HG02973 (cell line): ENCODE results near the gene HENMT1.
"Not testable (repeated sequence)": the region's sequence is repeated elsewhere in the genome, so short reads cannot be mapped to it uniquely, and the experiment has no call there.

Experiments used
- ATAC-seq: cut with Tn5 transposase; IDR thresholded peaks from one replicate; pipeline ENCODE4 v1.9.1; 2021; ENCODE audit warnings: moderate library complexity; ENCODE audit not compliant: unreplicated experiment

HENMT1 gene

GRCh38 chr1:108661030-108661609 is at the start of gene HENMT1:
HENMT1 (minus strand) TSS chr1:108661093; CDS start chr1:108659884, 1,209 bp downstream.
- ATAC-seq, result peak; percentile 75

DNA sequence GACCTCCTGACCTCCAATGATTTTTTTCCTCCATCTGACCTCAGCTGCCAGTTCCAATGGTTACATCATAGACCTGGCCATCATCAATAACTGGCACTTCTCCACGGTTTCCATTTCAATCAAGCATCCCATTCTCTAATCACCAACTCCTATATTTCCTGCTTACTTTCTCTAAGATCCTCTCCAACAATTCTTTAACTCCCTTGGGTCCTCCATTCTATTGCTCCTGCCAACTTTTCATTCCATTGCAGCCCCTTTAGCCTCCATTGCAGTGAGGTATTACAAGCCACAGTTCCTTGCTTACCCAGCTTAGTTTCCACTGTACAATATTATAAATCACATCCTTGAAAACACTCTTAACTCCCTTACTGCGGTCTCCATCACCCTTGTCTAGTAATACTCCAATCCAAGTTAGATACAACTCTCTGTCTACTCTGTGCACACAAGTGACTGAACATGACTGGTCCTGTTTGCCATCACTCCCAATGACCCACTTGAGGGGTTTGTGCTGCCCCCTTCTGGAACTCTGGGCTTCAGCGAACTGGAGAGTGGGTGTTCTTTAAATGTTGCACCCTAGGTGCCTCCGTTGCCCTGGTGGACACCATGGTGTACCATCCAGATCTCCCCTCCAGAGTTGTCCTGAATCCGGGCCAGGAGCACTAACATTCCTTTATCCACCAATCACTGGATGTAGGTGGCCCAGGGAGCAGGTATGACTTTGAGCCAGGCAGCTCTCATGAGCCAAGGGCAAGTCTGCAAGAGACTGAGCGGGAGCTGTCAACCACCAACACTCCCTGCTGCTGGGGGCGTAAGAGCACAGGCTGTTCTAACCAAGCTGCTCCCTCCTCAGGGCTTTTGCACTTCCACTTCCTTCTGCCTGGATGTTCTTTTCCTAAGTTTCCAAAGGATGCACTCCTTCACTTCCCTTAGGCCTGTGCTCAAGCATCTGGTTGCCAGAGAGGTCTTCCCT is 48.1 kb upstream of the HENMT1 start:
- ATAC-seq, result no peak

GRCh38 chr1:108706643-108707042 is 45.8 kb upstream of the HENMT1 start:
- no peak for ATAC-seq

GRCh38 chr1:108704496-108704895 is 43.6 kb upstream of the HENMT1 start:
- ATAC-seq, result no peak

- ATAC-seq, result peak; percentile 28
Measured at GRCh38 chr1:108703939-108704338, 43.0 kb upstream of the HENMT1 start.

DNA sequence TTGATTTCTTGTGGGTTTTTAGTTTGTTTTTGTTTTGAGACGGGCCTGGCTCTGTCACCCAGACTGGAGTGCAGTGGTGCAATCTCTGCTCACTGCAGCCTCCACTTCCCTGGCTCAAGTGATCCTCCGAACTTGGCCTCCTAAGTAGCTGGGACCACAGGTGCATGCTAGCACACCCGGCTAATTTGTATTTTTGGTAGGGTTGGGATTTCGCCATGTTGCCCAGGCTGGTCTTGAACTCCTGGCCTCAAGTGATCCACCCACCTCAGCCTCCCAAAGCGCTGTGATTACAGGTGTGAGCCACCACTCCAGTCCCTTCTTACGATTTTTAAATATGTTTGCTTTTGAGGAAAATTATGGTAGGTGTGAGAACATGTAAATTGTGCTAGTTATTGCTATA is 41.2 kb upstream of the HENMT1 start:
- not testable (repeated sequence) for ATAC-seq

GRCh38 chr1:108701176-108701849 is 40.4 kb upstream of the HENMT1 start:
- no peak for ATAC-seq

- ATAC-seq, result no peak
Measured at GRCh38 chr1:108699375-108700332, 38.8 kb upstream of the HENMT1 start.

- no peak for ATAC-seq
Measured at GRCh38 chr1:108695535-108695934, 34.6 kb upstream of the HENMT1 start.

DNA sequence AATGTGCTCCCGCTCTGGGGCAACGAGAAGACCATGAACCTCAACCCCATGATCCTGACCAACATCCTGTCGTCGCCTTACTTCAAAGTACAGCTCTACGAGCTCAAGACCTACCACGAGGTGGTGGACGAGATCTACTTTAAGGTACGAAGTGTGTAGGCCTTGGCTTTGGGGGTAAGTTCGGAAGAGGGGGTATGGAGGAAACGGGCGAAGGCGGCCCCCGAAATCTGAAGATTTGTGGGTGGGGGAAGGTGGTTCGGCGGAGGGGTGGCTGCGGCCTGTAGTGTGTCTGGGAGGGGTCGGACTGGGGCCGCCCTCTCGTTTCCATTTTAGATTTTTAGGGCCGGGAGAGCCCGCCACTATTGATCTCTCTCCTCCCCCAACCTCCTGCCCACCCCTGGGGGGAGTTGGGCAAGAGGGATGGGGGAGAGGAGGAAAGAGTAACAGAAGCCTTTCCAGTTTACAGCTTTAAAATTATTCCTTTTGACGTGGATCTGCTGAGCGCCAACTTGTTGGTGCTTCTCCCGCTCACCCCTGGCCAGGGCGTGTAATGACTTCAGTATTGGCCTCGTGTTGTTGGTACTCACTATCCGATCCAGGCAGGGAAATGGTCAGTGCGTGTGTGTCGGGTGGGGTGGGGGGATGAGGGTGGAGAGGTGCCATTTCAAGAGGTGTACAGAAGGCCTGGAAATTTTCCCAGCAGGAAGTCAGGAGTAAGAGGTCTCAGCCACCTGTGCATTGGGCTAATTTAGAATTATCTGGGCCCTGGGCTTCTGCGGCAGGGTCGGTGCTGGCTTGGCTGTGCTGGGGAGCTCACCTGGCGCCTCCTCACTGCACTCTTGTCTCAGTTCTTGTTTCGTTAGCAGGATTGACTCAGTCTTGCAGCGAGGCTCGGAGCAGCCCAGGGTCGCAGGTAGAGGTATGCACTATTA is 32.1 kb upstream of the HENMT1 start:
- peak; percentile 68 for ATAC-seq

GRCh38 chr1:108691942-108692723 is 31.2 kb upstream of the HENMT1 start, which contains the start of gene PRPF38B:
PRPF38B (plus strand) TSS chr1:108692310; CDS start chr1:108692592, 282 bp downstream.
- ATAC-seq, result peak; percentile 89

DNA sequence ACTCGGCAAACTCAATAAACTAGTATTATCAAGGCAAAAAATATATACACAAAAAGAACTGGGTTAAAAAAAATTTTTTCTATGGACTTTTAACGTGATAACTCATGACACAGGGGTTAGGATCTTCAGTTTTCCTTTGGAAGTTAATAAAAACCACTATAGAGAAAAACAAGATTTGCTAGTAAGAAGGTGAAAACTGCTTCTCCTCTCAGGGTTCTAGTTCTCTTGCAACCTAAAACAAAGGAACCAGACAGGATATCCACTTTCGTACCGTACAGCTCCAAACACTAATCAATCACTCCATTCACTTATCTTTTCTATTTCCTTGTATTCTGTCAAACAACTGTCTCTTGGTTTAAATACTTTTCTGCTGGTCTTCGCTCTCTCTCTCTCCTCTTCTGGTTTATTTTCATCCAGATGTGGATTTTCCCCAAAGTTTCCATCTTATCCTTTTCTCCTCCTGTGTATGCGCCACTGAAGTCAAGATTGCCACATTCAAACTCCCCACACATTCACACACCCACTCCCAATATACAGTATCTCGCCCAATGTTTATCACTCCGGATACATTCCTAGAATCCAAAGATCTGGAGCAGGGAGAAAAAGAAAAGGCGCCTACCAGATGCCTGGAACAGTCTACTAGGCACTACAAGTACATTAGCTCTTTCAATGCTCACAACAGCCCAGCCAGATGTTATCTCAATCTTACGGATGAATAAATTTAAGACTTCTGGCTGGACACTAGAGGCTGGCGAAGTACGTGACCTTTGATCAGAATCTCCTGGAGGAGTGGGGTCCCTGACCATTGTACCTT is 30.4 kb upstream of the HENMT1 start:
- ATAC-seq, result peak; percentile 3

DNA sequence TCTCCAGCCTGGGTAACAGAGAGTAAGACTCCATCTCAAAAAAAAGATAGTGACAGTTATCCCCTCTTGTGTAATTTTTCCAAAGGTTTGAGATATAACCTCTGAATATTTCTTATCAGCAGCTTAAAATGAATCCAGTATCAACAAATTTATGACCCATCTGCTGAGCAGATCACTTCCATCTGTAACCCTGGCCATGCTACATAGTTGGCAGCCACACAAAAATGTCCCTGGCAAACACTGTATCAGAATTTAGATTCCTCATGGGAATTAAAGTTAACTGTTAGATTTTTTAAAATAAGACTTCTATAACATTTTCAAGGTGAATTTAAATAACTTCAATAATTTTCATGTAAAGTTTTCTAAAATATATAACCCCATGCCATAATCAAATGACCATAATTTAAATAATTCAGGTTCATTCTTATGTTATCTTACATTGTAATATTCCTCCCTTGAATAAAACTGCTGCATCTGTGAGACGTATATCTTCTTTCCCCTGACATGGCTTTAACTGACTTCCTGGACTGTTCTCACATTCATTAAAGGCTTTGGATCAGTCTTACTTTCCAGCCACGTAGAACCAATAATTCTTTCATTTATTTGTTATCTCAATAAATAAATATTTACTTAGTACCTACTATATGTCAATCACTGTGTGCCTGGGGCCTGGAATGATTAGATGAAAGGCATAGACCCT is 25.9 kb upstream of the HENMT1 start:
- no peak for ATAC-seq

DNA sequence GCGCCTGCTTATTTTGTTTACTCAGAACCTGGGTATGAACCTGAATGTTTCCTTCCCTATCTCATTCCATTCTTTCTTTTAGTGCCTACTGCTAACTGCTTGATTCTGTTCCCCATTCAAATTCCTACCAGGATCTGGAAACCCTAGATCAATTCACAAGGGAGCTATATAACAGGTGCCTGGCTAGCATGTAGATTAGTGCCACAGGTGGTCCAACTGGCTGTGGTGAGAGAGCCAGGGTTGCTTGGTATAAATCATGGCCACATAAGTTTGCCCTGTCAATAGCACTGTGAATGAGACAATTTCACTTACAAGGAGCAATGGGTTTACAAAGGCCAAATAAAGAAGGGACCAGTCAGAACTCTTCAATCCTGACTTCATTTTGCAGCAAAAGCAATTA is 24.6 kb upstream of the HENMT1 start:
- no peak for ATAC-seq

GRCh38 chr1:108681701-108682100 is 20.8 kb upstream of the HENMT1 start:
- ATAC-seq, result not testable (repeated sequence)

- no peak for ATAC-seq
Measured at GRCh38 chr1:108679586-108680213, 18.8 kb upstream of the HENMT1 start.

DNA sequence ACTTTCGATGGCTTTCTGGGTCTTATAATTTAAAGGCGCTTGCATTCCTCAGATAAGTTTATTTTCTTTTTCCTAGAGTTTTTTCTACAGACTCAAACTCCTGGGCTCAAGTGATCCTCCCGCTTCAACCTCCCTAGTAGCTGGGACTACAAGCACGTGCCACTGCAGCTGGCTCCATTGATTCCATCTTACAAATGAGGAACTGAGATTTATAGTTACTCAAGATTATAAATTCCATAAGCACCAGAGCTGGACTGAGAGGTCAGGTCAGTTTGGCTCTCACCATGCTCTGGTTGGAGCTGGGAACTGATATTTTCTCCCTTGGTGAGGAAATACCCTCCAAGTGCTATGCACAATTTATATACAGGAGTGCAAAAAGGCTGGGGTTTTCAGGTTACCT is 17.8 kb upstream of the HENMT1 start:
- no peak for ATAC-seq
